Activated CD8-positive, alpha-beta memory T cell treated with anti-CD3 and anti-CD28 coated beads for 36 hours (primary cell): ENCODE data around the gene KIF1B. TPM values are rescaled to one million over a fixed set of nuclear protein-coding genes. Genes with fewer than 3 reads are reported as not detected.
"Not testable (repeated sequence)": the region's sequence is repeated elsewhere in the genome, so short reads cannot be mapped to it uniquely, and the experiment has no call there.

ENCODE experiments used
- CTCF ChIA-PET: fragments of 350-600 bp; sonication (Branson Sonifier 250); formaldehyde crosslinking; loops from one replicate; lab custom pipeline; 2021; ENCODE audit warnings: antibody characterized with exemption; lab: Charles Lee
- POLR2A ChIA-PET: fragments of 350-600 bp; sonication (Branson Sonifier 250); formaldehyde crosslinking; loops from one replicate; lab custom pipeline; 2021; ENCODE audit warnings: antibody characterized with exemption; lab: Charles Lee
- total RNA-seq, 2 experiments: library from RNA; stranded (reverse); gene quantifications; one replicate each; pipeline ENCODE4 v1.2.3, GENCODE V29; 2021

KIF1B gene
- total RNA-seq, 2 experiments from 2014 or later = 15.6 to 17.0 TPM

- POLR2A ChIA-PET = interaction anchor here (0.5 kb wide), 1 partner anchor 65 kb away, joined by 4 read pairs; no protein-coding TSS in a partner anchor
- CTCF ChIA-PET = interaction anchor here (1.2 to 4.1 kb wide), 3 partner anchors 8 to 33 kb away, joined by 3 to 16 read pairs (median 5); partner anchors contain the start of gene KIF1B
These were observed 7.5 kb downstream of the KIF1B start for GRCh38 chr1:10217748-10218441.

DNA sequence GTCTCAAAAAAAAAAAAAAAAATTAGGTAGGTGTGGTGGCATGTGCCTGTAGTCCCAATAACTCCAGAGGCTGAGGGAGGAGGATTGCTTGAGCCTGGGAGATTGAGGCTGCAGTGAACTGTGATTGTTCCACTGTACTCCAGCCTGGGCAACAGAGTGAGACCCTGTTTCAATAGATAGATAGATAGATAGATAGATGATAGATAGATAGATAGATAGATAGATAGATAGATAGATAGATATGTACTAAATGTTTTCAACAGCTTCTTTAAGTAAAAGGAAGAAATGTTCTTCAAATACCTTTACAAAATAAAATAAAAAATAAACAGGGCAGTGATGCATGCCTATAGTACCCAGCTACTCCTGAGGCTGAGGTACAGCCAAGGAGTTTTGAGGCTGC is 9.8 kb downstream of the KIF1B start:
- ChIA-PET CTCF (interaction anchor here (4.1 kb wide), 1 partner anchor 11 kb away, joined by 16 read pairs; the partner anchor contains the start of gene KIF1B), POLR2A (no interaction called here)

DNA sequence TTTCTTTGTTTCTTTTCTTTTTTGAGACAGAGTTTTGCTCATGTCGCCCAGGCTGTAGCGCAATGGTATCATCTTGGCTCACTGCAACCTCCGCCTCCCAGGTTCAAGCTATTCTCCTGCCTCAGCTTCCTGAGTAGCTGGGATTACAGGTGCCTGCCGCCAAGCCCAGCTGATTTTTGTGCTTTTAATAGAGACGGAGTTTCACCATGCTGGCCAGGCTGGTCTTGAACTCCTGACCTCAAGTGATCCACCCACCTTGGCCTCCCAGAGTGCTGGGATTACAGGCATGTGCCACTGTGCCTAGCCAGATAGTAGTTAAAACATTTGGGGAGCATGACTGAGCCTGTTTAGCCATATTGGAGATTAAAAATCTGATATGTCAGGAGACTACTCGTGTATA is 10.3 kb downstream of the KIF1B start:
- CTCF ChIA-PET = interaction anchor here (4.1 kb wide), 1 partner anchor 11 kb away, joined by 16 read pairs; the partner anchor contains the start of gene KIF1B
- POLR2A ChIA-PET = not testable (repeated sequence)

GRCh38 chr1:10225573-10225972 is 15.2 kb downstream of the KIF1B start:
- CTCF ChIA-PET = no interaction called here
- POLR2A ChIA-PET = no interaction called here

DNA sequence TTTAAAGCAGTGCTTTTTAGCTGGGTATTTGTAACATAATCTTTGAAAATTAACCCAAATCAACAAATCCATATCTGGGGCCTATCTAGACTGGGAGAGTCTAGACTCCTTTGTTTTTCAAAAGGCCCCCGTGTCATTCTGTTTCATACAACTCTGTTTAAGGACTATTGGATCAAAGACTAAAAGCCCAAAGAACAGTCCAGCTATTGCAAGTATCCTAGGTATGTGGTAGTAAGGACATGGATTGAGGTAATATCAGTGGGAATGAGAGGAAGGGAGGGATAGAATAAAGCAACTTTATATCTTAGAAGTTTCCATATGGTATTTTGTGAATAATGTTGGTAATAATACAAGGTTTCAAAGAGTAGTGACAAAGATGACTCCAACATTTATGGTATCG is 18.2 kb downstream of the KIF1B start:
- ChIA-PET CTCF (interaction anchor here (1.4 kb wide), 1 partner anchor 11 kb away, joined by 5 read pairs; no protein-coding TSS in a partner anchor), POLR2A (no interaction called here)

DNA sequence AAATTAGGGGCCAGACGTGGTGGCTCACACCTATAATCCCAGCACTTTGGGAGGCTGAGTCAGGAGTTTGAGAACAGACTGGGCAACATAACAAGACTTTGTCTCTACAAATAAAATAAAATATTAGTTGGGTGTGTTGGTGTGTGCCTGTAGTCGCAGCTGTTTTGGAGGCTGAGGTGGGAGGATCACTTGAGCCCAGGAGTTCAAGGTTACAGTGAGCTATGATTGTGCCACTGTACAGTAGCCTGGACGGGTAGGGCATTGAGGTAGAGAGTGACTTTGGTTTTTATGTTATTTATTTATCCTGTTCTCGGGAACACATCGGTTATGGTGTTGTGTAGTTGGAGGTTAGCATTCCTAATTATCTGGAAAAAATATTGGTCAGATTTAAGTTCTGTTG is 19.5 kb downstream of the KIF1B start:
- CTCF ChIA-PET = no interaction called here
- POLR2A ChIA-PET = no interaction called here

- ChIA-PET CTCF (interaction anchor here (2.0 kb wide), 1 partner anchor 22 kb away, joined by 4 read pairs; the partner anchor contains the start of gene KIF1B), POLR2A (no interaction called here)
These were observed 21.8 kb downstream of the KIF1B start for GRCh38 chr1:10232163-10232562.

GRCh38 chr1:10236405-10237156 is 26.2 kb downstream of the KIF1B start:
- ChIA-PET CTCF (interaction anchor here (2.3 kb wide), 1 partner anchor 27 kb away, joined by 12 read pairs; the partner anchor contains the start of gene KIF1B), POLR2A (interaction anchor here (0.6 to 1.4 kb wide), 2 partner anchors 12 to 27 kb away, joined by 3 to 5 read pairs; partner anchors contain the start of gene KIF1B)

- ChIA-PET CTCF (interaction anchor here (2.3 kb wide), 1 partner anchor 27 kb away, joined by 12 read pairs; the partner anchor contains the start of gene KIF1B), POLR2A (interaction anchor here (1.4 kb wide), 1 partner anchor 27 kb away, joined by 5 read pairs; the partner anchor contains the start of gene KIF1B)
These were observed 26.8 kb downstream of the KIF1B start for GRCh38 chr1:10237157-10237539.

DNA sequence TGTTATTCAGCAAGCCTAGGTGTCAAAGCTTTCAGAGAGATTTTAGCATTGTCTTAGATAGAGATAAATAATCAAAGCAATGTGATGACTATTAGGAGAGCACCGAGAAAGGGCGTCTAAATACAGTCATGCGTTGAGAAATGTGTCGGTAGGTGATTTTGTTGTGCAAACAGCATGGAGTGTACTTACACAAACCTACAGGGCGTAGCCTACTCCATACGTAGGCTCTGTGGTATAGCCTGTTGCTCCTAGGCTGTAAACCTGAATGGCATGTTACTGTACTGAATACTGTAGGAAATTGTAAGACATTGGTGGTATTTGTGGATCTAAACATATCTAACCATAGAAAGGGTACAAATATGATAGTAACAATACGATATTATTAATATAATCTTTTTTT is 31.8 kb downstream of the KIF1B start:
- ChIA-PET CTCF (no interaction called here), POLR2A (no interaction called here)

DNA sequence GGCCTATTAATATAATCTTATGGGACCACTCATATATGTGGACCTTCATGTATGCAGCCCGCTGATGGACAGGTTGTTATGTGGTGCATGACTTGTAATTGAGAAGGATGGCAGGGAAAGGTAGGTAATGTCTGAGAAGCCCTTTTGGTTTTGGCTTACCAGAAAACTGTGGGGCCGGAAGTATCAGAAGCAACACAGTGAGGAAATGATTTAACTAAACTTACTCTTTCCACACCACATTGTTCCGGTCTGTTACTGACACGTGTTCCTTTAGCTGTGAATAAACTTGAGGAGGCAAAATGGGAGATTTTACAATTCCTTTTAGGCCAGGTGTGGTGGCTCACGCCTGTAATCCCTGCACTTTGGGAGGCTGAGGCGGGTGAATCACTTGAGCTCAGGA is 32.4 kb downstream of the KIF1B start:
- CTCF ChIA-PET = no interaction called here
- POLR2A ChIA-PET = interaction anchor here (0.6 kb wide), 1 partner anchor 8 kb away, joined by 4 read pairs; no protein-coding TSS in a partner anchor

GRCh38 chr1:10245674-10246073 is 35.3 kb downstream of the KIF1B start:
- CTCF ChIA-PET = no interaction called here
- POLR2A ChIA-PET = no interaction called here

- ChIA-PET CTCF (no interaction called here), POLR2A (no interaction called here)
These were observed 39.6 kb downstream of the KIF1B start for GRCh38 chr1:10249808-10250457.

GRCh38 chr1:10250663-10251062 is 40.3 kb downstream of the KIF1B start:
- CTCF ChIA-PET = interaction anchor here (0.9 kb wide), 1 partner anchor 33 kb away, joined by 3 read pairs; no protein-coding TSS in a partner anchor
- POLR2A ChIA-PET = interaction anchor here (0.7 kb wide), 1 partner anchor 8 kb away, joined by 4 read pairs; no protein-coding TSS in a partner anchor

- POLR2A ChIA-PET = interaction anchor here (0.6 to 0.7 kb wide), 2 partner anchors 8 to 14 kb away, joined by 3 to 4 read pairs; no protein-coding TSS in a partner anchor
These were observed 41.1 kb downstream of the KIF1B start for GRCh38 chr1:10251325-10252108.

DNA sequence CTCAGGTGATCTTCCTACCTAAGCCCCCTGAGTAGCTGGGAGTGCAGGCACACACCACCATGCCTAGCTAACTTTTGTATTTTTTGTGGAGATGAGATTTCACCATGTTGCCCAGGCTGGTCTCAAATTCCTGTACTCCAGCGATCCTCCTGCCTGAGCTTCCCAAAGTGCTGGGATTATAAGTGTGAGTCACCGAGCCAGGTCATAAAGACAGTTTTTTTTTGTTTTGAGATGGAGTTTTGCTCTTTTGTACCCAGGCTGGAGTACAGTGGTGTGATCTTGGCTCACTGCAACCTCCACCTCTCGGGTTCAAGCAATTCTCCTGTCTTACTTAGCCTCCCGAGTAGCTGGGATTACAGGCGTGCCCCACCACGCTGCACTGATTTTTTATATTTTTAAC is 42.1 kb downstream of the KIF1B start:
- CTCF ChIA-PET = no interaction called here

More at GRCh38 chr1:10251325-10252108, 41.1 kb downstream of the KIF1B start:
- CTCF ChIA-PET = interaction anchor here (0.9 kb wide), 1 partner anchor 34 kb away, joined by 3 read pairs; no protein-coding TSS in a partner anchor

GRCh38 chr1:10253149-10253548 is 42.8 kb downstream of the KIF1B start:
- POLR2A ChIA-PET = no interaction called here

More for the DNA sequence above, 42.1 kb downstream of the KIF1B start:
- POLR2A ChIA-PET = no interaction called here

DNA sequence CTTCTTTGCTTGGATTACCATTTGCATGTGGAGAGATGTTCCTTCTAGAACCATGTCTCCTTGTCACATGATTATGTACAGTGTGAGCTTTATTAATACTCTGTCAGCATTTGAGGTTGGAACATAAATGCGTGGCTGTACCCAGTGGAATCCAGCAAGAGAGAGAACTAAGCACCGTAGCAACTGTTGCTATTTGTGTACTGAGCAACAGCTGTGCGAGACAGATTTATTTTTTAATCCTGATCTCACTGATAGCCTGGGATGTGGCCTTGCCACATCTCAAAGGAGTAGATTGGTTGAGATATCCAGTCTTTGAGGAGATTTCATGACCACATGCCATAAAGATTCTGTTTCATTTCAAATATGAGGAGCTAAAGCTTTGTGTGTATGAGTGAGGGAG is 43.4 kb downstream of the KIF1B start:
- ChIA-PET CTCF (no interaction called here), POLR2A (no interaction called here)

More at GRCh38 chr1:10253149-10253548, 42.8 kb downstream of the KIF1B start:
- CTCF ChIA-PET = no interaction called here
